Loucy (cell line): ENCODE data around the gene GTF2F1.

Experiments
- H2AFZ ChIP-seq: fragments of 200-600 bp; sonication (generic); 2 replicates; pipeline ENCODE4 v1.6.0; 2016; ENCODE audit warnings: antibody characterized with exemption, mild to moderate bottlenecking, low read length, moderate library complexity
- H3F3A ChIP-seq: fragments of 200-600 bp; 2 replicates; pipeline ENCODE4 v1.6.0; 2016; ENCODE audit warnings: antibody characterized with exemption, low read depth, mild to moderate bottlenecking
- H3K27me3 ChIP-seq: fragments of 200-600 bp; sonication (generic); 2 replicates; pipeline ENCODE4 v1.6.1; 2014; ENCODE audit warnings: low read length, mild to moderate bottlenecking; ENCODE audit not compliant: insufficient read depth, poor library complexity, severe bottlenecking
- H3K36me3 ChIP-seq: fragments of 200-600 bp; sonication (generic); 2 replicates; pipeline ENCODE4 v1.6.1; 2016; ENCODE audit warnings: low read length; ENCODE audit not compliant: insufficient read depth
- H3K4me1 ChIP-seq: fragments of 200-600 bp; sonication (generic); 2 replicates; pipeline ENCODE4 v1.5.1; 2014; ENCODE audit warnings: low read length, mild to moderate bottlenecking; ENCODE audit not compliant: insufficient read depth, poor library complexity, severe bottlenecking
- H3K4me2 ChIP-seq: fragments of 200-600 bp; sonication (generic); 2 replicates; pipeline ENCODE4 v1.6.0; 2014; ENCODE audit warnings: antibody characterized with exemption, low read length, low read depth, mild to moderate bottlenecking; ENCODE audit not compliant: poor library complexity, severe bottlenecking
- H3K4me3 ChIP-seq: fragments of 200-600 bp; sonication (generic); 2 replicates; pipeline ENCODE4 v1.5.1; 2014; ENCODE audit warnings: low read length, mild to moderate bottlenecking, mixed read lengths; ENCODE audit not compliant: poor library complexity, severe bottlenecking
- H3K79me2 ChIP-seq: fragments of 200-600 bp; sonication (generic); 2 replicates; pipeline ENCODE4 v1.6.1; 2014; ENCODE audit warnings: low read length; ENCODE audit not compliant: insufficient read depth
- H3K9ac ChIP-seq: fragments of 200-600 bp; sonication (generic); 2 replicates; pipeline ENCODE4 v1.6.0; 2014; ENCODE audit warnings: mild to moderate bottlenecking, low read depth, low read length, moderate library complexity; ENCODE audit not compliant: poor library complexity, severe bottlenecking
- H3K9me2 ChIP-seq: fragments of 200-600 bp; sonication (generic); replicated peaks from 2 replicates; pipeline ENCODE4 v1.6.1; 2016; ENCODE audit warnings: low read depth, low read length, mixed read lengths
- H3K9me3 ChIP-seq: fragments of 200-600 bp; sonication (generic); 2 replicates; pipeline ENCODE4 v1.6.1; 2014; ENCODE audit warnings: mild to moderate bottlenecking, antibody characterized with exemption, low read length, low read depth; ENCODE audit not compliant: insufficient read depth
- H4K20me1 ChIP-seq: fragments of 200-600 bp; sonication (generic); 2 replicates; pipeline ENCODE4 v1.6.0; 2014; ENCODE audit warnings: antibody characterized with exemption, low read length, mild to moderate bottlenecking; ENCODE audit not compliant: insufficient read depth, poor library complexity, severe bottlenecking
- EZH2phosphoT487 ChIP-seq: fragments of 200-600 bp; IDR thresholded peaks from 2 replicates; pipeline ENCODE4 v1.6.1; 2018; ENCODE audit warnings: antibody characterized with exemption, mild to moderate bottlenecking, moderate library complexity, borderline replicate concordance
- TF ChIP-seq, protein P1 (sequence below): fragments of 200-600 bp; sonication (generic); conservative IDR thresholded peaks from 2 replicates; pipeline ENCODE4 v1.5.1; 2014; ENCODE audit warnings: mild to moderate bottlenecking, antibody characterized with exemption, low read length

The GTF2F1 gene

DNA sequence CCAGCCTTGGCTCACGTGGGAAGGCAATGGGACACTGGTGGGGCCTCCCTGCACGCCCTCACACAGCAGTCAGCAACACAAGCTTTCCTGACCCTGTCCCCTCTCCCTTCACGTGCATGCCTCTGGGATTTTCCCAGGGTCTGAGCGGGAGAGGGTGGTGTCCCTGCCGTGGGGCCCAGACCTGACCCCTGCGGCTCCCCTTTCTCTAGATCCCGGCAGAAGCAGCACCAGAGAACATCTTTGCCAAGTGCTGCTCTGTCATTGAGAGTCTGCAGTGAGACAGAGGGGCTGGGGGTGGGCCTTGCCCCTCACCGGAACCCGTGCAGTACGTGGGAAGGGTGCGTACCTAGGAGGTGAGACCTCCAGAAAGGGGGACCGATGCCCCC, 19.1 kb upstream of the GTF2F1 start:
- Histone ChIP-seq H2AFZ (no peak overlapping the region), H3K9me2 (no peaks in the 10 kb centered on the region), H3K27me3 (no peaks in the 10 kb centered on the region), H3K4me2 (no peak overlapping the region), H3K4me3 (no peak overlapping the region), H3K79me2 (no peaks in the 10 kb centered on the region), H3F3A (no peaks in the 10 kb centered on the region), H4K20me1 (peaks cover 27% of the 10 kb centered on the region), H3K4me1 (no peaks in the 10 kb centered on the region), H3K36me3 (peaks cover 41% of the 10 kb centered on the region; the same call in 1 of the 2 replicates), H3K9ac (no peak overlapping the region), H3K9me3 (no peaks in the 10 kb centered on the region)
- TF ChIP-seq, protein P1, sequence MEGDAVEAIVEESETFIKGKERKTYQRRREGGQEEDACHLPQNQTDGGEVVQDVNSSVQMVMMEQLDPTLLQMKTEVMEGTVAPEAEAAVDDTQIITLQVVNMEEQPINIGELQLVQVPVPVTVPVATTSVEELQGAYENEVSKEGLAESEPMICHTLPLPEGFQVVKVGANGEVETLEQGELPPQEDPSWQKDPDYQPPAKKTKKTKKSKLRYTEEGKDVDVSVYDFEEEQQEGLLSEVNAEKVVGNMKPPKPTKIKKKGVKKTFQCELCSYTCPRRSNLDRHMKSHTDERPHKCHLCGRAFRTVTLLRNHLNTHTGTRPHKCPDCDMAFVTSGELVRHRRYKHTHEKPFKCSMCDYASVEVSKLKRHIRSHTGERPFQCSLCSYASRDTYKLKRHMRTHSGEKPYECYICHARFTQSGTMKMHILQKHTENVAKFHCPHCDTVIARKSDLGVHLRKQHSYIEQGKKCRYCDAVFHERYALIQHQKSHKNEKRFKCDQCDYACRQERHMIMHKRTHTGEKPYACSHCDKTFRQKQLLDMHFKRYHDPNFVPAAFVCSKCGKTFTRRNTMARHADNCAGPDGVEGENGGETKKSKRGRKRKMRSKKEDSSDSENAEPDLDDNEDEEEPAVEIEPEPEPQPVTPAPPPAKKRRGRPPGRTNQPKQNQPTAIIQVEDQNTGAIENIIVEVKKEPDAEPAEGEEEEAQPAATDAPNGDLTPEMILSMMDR = no peak
- TF ChIP-seq EZH2phosphoT487 = no peak

- no peaks in the 10 kb centered on the region for H3K79me2 ChIP-seq
- peaks cover 16% of the 10 kb centered on the region for H4K20me1 ChIP-seq
- peaks cover 14% of the 10 kb centered on the region; the same call in 1 of the 2 replicates for H3K36me3 ChIP-seq
- H3K27me3 ChIP-seq = no peaks in the 10 kb centered on the region
- H3K9ac ChIP-seq = no peak overlapping the region
- H2AFZ ChIP-seq = no peak overlapping the region
- H3K4me1 ChIP-seq = no peaks in the 10 kb centered on the region
- no peak overlapping the region for H3K4me3 ChIP-seq
- H3K4me2 ChIP-seq = no peak overlapping the region
- no peak for TF ChIP-seq EZH2phosphoT487
- TF ChIP-seq, protein P1 = no peak
- no peaks in the 10 kb centered on the region for H3K9me2 ChIP-seq
- H3K9me3 ChIP-seq = no peaks in the 10 kb centered on the region
- no peaks in the 10 kb centered on the region for H3F3A ChIP-seq
Measured at GRCh38 chr19:6409346-6409745, 16.4 kb upstream of the GTF2F1 start.

GRCh38 chr19:6406401-6406800, 13.4 kb upstream of the GTF2F1 start:
- Histone ChIP-seq H3F3A (no peaks in the 10 kb centered on the region), H3K9me3 (no peaks in the 10 kb centered on the region), H4K20me1 (no peaks in the 10 kb centered on the region), H3K4me1 (no peaks in the 10 kb centered on the region), H2AFZ (no peak overlapping the region), H3K9me2 (no peaks in the 10 kb centered on the region), H3K4me2 (no peak overlapping the region), H3K36me3 (no peaks in the 10 kb centered on the region), H3K27me3 (no peaks in the 10 kb centered on the region), H3K4me3 (no peak overlapping the region), H3K79me2 (no peaks in the 10 kb centered on the region), H3K9ac (no peak overlapping the region)
- TF ChIP-seq, protein P1 = no peak
- TF ChIP-seq EZH2phosphoT487 = no peak
